NCI-H146 treated with DMSO at 0.1 percent for 48 hours (cell line): Measurements from ENCODE around the gene ITGB2.
A peak's percentile ranks its signal among the peaks of the same experiment; 100 is the strongest.
"Not testable (repeated sequence)": the region's sequence is repeated elsewhere in the genome, so short reads cannot be mapped to it uniquely, and the experiment has no call there.

Source experiments
- DNase-seq: peaks from one replicate; lab custom pipeline; 2025; ENCODE audit not compliant: unreplicated experiment; lab: John Stamatoyannopoulos, UW

The ITGB2 gene

DNA sequence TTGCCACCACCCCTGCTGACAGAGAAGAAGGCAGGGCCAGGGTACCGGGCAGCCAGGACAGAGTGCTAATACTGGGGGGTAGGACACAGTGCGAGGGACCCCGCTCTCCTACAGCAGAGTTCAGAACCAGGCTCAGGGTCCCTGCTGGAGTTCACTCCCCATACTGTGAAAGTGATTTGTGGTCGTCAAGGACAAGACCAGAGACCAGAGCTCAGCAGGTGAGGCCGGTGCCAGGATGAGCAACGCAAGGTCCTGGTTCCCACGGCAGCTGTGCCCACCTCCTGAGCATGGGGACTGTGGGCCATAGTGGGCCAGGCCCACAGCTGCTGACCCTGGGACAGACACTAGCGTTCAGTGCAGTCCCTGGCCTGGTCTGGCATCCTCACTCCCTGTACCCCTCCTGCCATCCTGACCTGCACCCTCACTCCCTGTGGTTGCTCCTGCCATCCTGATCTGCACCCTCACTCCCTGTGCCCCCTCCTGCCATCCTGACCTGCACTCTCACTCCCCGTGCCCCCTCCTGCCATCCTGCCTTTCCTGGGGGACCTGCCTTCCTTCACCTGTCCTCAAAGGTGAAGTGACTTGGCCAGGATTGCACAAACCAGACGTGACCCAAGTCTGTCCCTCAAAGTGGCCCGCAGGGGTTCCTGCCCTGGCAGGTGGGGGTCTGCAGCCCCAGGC, 33.4 kb downstream of the ITGB2 start:
- no peak for DNase-seq

DNA sequence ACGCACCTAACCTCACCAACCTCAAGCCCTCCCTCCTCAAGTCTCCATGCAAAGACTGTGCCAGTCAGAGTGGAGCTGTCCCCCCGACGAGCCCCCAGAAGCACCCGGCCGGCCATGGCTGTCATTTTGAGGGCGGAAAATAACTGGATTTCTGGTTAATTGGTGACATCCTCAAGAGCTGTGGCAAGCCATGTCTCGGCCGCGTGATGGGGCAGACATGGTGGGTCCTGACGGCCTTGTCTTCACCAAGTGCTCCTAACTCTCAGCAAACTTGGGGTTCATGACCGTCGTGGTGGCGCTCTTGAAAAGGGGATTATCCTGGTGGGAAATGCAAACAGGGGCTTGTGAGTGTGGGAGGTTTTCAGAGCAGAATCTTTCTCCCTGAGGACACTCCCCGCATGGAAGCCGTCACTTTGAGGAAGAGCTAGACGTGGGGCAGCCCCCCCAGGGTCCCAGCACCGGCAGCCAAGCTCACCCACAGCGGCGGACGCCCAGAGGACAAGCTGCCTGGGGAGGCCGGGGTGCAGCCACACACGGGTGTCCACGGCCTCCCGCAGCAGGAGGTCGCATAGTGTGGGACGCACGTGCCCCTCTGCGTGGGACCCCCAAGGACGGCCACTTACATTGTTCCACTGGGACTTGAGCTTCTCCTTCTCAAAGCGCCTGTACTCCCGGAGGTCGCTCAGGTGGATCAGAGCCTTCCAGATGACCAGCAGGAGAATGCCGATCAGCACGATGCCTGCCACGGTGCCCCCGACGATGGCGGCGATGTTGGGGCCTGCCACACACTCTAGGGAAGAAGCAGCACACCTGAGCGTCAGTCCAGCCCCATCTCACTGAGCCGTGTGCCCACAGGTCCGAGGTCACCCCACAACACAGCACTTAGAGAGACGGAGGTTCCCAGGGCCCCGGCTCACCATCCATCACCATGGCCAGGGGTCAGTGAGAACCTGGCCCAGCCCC, 34.3 kb downstream of the ITGB2 start:
- DNase-seq = no peak

DNA sequence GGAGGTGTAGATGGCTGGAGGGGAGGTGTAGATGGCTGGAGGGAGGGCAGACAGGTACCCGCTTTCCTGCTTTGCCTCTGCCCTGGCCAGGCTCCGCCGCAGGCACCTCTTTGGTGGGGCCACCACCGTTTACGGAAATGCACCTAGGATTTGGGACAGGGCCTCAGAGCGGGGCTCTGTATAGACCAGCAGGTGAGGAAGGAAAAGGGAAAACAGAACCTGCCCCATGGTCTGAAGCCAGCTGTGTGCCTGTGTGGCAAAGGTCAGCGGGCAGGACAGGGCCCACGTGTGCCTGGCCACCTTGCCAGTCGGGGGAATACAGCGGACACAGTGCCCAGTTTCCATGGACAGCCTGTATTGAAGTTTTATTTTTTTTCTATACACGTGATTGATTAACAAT, 35.1 kb downstream of the ITGB2 start:
- DNase-seq = no peak

DNA sequence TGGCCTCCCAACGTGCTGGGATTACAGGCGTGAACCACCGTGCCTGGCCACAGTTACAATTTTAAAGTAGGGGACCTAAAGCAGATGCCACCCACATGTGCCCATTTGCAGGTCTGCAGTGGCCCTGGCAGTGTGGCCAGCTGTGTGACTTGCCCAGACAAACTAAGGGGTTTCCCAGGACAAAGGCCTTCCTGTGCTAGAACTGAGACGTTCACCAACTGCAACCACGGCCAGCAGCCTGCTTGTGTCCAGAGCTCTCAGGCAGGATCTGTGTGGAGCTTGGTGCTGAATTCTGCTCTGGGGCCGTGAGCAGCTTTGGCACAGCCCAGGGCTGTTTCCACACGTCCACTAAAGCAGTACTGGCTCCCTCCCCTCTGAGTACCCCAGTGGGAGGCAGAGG, 36.6 kb downstream of the ITGB2 start:
- no peak for DNase-seq

DNA sequence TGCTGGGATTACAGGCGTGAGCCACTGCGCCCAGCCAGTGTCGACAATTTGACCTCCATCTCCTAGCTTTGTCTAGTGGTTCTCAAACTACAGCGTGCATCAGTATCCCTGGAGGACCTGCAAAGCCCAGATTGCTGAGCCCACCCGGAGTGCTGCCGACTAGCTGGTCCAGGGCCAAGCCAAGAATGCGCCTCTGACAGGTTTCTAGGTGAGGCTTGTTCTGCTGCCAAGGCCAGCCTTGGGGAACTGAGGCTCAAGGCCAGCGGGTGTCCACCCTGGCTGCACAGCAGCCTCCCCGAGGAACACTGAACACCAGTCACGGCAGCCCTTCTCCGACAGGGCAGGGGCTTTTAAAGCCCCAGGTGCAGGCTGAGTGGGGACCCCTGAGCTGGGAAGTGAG, 37.4 kb downstream of the ITGB2 start:
- DNase-seq = no peak

DNA sequence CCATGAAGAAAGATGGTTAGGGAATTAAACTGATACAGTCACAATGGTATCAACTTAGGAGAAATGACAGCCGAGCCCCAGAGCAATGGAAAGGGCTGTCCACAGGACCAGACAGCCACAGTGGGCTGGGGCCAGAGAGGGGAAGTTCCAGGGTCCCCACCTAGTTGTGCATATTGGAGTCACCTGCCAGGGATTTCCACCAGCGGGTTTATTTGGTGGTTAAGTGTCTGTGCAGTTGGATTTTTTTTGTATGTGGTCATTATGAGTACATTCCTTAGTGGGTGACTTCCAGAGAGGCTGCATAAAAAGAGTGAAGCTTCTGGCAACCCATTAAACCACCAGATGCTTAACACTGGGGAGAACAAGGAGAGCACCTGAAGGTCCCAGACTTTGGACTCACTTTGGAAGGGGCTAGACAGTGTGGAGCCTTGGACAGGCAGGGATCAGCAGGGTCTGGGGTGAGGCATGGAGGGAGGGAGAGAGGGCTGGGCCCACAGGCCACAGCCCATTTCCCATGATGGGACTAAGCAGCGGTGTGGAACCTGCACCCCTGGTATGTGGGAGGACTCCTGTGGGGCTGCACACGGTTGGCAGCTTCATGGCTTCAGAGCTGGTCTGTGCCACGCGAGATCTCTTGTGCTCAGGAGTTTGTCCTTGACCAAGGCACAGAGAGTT, 39.4 kb downstream of the ITGB2 start:
- no peak for DNase-seq

- DNase-seq = no peak
These were observed 40.1 kb downstream of the ITGB2 start for GRCh38 chr21:44880405-44881197.

DNA sequence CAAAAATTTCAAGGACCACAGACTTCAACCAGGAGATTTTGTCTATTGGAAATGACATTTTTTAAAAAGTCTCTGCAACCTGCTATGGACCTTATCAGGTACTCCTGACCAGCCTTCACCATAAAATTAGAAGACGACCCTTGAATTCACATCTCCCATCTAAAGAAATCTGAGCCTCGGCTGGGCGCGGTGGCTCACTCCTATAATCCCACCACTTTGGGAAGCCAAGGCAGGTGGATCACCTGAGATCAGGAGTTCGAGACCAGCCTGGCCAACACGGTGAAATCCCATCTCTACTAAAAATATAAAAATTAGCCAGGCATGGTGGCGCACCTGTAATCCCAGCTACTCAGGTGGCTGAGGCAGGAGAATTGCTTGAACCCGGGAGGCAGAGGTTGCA, 41.5 kb downstream of the ITGB2 start:
- DNase-seq = not testable (repeated sequence)

GRCh38 chr21:44878053-44878982, 42.4 kb downstream of the ITGB2 start:
- no peak for DNase-seq

GRCh38 chr21:44876849-44877575, 43.7 kb downstream of the ITGB2 start:
- no peak for DNase-seq

GRCh38 chr21:44875316-44875700, 45.4 kb downstream of the ITGB2 start:
- no peak for DNase-seq

DNA sequence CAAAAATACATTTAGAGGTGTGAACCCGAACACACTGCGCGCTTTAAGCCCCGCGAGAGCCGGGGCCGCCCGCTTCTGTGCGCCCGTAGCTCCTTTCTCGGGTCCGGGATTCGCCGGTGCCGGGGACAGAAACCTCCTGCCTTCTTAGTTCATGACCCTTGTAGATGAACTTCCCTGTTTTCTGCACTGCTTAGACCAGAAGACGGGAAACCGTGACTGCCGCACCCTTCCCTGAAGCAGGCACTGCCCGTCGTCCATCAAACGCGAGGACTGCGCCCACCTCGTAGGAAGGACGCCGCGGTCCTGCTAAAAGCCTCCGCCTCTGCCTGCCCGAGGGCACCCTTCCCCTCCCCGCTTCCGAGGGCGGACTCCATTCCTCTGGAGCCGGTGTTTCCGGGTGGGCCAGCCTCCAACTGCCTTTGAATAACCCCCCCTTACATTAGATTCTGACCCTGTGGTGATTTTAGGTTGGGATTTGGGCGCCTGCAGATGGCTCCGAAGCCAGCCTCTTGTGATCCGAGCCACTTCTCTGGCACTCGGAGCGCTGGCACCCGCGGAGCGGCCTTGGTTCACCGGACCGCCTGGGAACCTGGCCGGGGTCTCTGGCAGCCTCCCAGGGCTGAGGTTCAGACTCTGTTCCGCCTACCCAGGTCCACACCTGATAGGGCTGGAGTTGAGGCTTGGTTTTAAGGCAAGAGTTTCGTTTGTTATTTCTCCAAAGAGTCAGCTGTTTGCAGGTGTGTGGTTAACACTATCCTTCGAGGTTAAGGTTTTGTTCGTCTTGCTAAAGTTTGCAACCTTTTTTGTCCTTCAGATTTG, 46.0 kb downstream of the ITGB2 start:
- DNase-seq = no peak

GRCh38 chr21:44874240-44874496, 46.5 kb downstream of the ITGB2 start:
- DNase-seq = no peak

DNA sequence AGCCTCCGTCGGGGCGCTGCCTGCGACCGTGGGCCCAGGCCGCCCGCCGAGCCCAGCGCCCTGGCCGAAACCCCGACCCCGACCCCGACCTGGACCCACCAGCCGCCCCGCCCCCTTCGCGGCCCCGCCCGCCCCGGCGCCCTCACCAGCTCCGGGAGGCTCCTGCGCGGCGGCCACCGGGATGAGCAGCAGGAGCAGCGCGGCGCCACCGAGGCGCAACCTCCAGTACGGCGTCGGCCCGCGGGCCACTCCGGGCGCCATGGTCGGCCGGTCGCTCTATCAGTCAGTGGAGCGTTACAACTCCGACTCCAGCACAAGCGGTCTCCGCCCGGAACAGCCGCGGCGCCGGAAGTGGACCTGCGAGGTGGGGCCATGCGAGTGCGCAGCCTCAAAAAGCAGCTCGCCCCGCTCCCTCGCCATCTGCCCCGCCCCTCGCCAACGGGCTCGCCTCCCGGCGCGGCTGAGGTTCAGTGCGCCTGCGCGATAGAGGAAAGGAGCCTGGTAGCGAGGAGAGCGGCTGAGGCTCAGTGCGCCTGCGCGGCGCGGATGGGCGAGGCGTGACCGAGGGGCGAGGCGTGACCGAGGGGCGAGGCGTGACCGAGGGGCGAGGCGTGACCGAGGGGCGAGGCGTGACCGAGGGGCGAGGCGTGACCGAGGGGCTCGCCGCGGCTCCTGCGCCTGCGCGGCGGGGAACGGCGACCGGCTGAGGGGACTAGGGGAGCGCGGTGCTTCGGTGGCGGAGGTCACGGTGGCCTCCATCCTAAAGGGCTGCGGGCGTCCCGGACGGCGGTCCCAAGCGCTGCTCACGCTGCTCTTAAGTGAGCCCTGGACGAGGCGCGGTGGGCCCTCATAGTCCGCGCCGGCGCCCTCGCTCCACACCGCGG, 47.1 kb downstream of the ITGB2 start, which contains the start of gene PTTG1IP:
Gene PTTG1IP, minus strand, starts transcription at position 335 of the 884 bp plus-strand sequence. Its CDS starts 74 bp downstream, at position 261.
- peak; percentile 84 for DNase-seq

DNA sequence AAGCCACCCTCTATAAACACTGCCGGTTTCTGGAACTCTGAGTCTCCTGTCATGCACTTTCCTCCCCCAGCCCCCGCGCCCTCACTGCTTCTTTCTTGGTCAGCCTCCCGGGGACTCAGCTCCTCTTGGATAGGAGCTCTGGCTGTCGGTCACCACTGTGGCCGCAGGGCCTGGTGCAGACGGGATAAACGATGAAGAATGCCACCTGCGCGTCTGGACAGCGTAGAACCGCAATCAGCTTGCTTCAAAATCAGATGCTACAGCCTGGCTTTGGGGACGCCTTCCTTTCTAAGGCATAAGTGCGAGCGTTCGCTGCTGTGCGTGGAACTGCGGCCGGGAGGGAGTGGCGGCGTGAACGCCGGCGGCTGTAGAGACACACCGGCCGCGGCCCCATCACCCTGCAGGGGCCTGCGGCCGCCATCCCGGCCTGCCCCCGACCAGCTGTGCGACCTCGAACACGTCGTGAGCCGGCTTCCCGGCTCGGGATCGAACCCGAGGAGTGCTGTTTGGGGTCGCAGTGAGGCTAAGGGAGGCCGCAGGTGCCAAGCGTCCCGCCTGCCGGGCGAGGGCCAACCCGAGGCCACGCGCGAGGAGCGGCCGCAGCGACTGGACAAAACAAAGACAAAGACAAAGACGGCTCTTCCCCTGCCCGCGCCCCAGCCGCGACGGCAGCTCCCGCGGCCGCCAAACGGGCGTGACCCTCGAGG, 47.9 kb downstream of the ITGB2 start:
- DNase-seq = no peak

DNA sequence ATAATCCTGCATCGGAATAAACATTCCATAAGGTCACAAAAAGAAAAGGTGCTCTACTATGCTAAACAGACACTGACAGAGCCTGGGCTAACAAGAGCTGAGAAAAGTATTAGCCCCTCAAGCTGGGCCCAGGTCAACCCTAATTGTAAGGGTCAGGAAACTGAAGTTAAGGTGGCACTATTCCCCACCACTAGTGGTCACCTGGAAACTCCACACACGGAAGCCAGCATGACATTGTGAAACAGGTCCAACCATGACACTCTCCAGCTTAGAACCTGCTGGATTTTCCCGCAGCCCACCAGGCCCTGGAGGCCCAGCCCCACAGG, 48.4 kb downstream of the ITGB2 start:
- DNase-seq = no peak
